ENCODE data around the gene TAB2. TPM values are rescaled to one million over a fixed set of nuclear protein-coding genes. Genes with fewer than 3 reads are reported as not detected.

TAB2 gene
- total RNA-seq, 1 experiment from 2014 or later = 43.6 TPM

DNA sequence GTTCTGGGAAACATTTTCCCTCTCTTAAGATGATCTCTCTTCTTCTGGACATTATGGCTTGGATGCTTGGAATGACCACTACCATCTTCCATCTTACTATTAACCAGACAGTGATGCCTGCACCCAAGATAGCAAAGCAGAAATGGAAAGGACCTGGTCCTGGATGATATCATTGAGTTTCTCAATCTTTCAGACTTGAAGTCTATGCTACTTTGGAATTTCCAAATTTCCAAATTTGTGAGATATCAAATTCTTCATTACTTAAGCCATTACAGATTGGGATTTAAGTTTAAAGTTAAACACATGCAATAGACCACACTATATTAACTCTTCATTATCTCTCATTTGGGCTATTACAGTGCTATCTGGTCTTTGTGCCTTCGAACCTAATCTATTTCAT lies 3.7 kb upstream of the TAB2 start:
- no peak overlapping the region for H3K4me3 Mint-ChIP-seq (ENCODE audit: unreplicated experiment)
- Histone ChIP-seq H3K36me3 (ENCODE audit: control insufficient read depth, insufficient read depth, low read length) (no peaks in the 10 kb centered on the region), H3K4me3 (ENCODE audit: low read depth, low read length) (no peak overlapping the region), H3K27me3 (replicated peaks; ENCODE audit: control insufficient read depth, insufficient read depth, low read length) (no peaks in the 10 kb centered on the region), H3K4me1 (peaks cover 5% of the 10 kb centered on the region; the same call in 1 of the 2 replicates), H3K9me3 (no peaks in the 10 kb centered on the region)
- DNase-seq = no peak
- CTCF ChIA-PET = no interaction called here
- H3K27me3 Mint-ChIP-seq (ENCODE audit: insufficient read depth, unreplicated experiment) = no peaks in the 10 kb centered on the region
- no peaks in the 10 kb centered on the region for H3K9me3 Mint-ChIP-seq (ENCODE audit: unreplicated experiment)
- no TSS peak for BruUV-seq (replicated peaks)
- H3K4me1 Mint-ChIP-seq (ENCODE audit: low read depth, unreplicated experiment) = no peaks in the 10 kb centered on the region
- POLR2A ChIA-PET = no interaction called here
- intact Hi-C loops (cut with micrococcal nuclease; ENCODE audit: unreplicated experiment) = no loop called here
- TF ChIP-seq, protein P1, sequence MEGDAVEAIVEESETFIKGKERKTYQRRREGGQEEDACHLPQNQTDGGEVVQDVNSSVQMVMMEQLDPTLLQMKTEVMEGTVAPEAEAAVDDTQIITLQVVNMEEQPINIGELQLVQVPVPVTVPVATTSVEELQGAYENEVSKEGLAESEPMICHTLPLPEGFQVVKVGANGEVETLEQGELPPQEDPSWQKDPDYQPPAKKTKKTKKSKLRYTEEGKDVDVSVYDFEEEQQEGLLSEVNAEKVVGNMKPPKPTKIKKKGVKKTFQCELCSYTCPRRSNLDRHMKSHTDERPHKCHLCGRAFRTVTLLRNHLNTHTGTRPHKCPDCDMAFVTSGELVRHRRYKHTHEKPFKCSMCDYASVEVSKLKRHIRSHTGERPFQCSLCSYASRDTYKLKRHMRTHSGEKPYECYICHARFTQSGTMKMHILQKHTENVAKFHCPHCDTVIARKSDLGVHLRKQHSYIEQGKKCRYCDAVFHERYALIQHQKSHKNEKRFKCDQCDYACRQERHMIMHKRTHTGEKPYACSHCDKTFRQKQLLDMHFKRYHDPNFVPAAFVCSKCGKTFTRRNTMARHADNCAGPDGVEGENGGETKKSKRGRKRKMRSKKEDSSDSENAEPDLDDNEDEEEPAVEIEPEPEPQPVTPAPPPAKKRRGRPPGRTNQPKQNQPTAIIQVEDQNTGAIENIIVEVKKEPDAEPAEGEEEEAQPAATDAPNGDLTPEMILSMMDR (IDR thresholded peaks at IDR 0.05; ENCODE audit: insufficient read depth in 1 of 2, low read depth in 1 of 2, low read length in 1 of 2, severe bottlenecking in 1 of 2, unreplicated experiment in 1 of 2) = no peak
- H3K27ac Mint-ChIP-seq (ENCODE audit: unreplicated experiment) = no peak overlapping the region
- no peaks in the 10 kb centered on the region for H3K36me3 Mint-ChIP-seq (ENCODE audit: insufficient read depth, unreplicated experiment)

DNA sequence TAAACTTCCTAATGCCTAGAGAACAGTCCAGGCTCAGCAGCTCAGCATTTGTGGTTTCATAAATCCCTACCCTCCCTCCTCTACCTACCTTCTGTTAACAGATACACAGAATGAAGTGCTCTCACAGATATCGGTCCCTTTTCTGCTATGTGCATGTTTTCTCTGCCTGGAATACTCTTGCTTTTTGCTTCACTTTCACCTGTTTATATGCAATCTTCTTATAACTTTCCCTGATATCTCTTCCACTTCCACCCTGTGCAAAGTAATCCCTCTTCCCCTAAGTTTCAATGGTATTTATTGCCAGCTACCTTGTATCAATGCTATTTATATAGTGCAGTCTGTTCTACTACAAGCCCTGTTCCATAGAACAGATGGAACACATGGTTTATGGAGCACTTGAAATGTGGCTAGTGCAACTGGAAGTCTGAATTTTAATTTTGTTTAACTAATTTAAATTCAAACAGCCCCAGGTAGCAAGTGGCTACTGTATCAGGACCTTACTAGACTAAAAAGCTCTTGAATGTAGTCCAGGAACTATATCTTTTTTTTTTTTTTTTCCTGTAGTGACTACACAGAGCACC lies 3.1 kb upstream of the TAB2 start:
- no peaks in the 10 kb centered on the region for H3K36me3 Mint-ChIP-seq (ENCODE audit: insufficient read depth, unreplicated experiment)
- Histone ChIP-seq H3K36me3 (ENCODE audit: control insufficient read depth, insufficient read depth, low read length) (no peaks in the 10 kb centered on the region), H3K4me1 (peaks cover 11% of the 10 kb centered on the region; the same call in 1 of the 2 replicates), H3K27me3 (replicated peaks; ENCODE audit: control insufficient read depth, insufficient read depth, low read length) (no peaks in the 10 kb centered on the region), H3K4me3 (ENCODE audit: low read depth, low read length) (no peak overlapping the region), H3K9me3 (no peaks in the 10 kb centered on the region)
- CTCF ChIA-PET = interaction anchor here (0.7 kb wide), 1 partner anchor 293 kb away, joined by 8 read pairs; no protein-coding TSS in a partner anchor
- H3K4me1 Mint-ChIP-seq (ENCODE audit: low read depth, unreplicated experiment) = no peaks in the 10 kb centered on the region
- no TSS peak for BruUV-seq (replicated peaks)
- no peaks in the 10 kb centered on the region for H3K9me3 Mint-ChIP-seq (ENCODE audit: unreplicated experiment)
- POLR2A ChIA-PET = no interaction called here
- intact Hi-C loops (cut with micrococcal nuclease; ENCODE audit: unreplicated experiment) = no loop called here
- no peak for DNase-seq
- no peak overlapping the region for H3K4me3 Mint-ChIP-seq (ENCODE audit: unreplicated experiment)
- no peak overlapping the region for H3K27ac Mint-ChIP-seq (ENCODE audit: unreplicated experiment)
- TF ChIP-seq, protein P1 (IDR thresholded peaks at IDR 0.05; ENCODE audit: insufficient read depth in 1 of 2, low read depth in 1 of 2, low read length in 1 of 2, severe bottlenecking in 1 of 2, unreplicated experiment in 1 of 2) = no peak
- H3K27me3 Mint-ChIP-seq (ENCODE audit: insufficient read depth, unreplicated experiment) = no peaks in the 10 kb centered on the region

DNA sequence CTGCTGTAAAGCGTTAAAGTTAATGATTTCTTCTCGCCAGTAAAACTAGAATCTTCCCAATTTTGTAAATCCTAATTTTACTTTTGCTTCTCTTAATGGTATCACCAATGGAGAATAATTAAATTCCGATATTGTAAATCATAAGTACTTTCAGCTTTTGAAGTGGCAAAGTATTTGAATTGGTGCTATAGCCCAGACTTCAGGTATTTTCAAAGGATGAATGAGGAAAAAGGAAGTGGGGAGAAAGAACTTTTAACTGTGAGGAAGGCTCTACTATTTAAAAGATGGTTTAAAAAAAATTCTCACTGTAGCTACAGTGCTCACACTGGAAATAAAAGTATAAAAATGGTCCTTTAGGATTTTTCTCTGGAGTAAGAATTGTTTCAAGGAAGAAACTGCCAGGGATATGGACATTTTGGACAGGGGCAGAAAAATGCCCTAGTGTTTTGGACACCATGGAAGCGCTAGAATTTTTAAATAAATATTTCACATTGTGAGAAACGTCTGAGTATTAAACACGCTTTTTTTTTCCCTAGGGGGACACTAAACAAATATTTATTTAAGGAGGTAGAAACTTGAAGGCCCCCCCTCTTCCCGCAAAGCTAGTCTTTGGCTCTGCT lies 1.3 kb upstream of the TAB2 start:
- Mint-ChIP-seq H3K27me3 (ENCODE audit: insufficient read depth, unreplicated experiment) (no peaks in the 10 kb centered on the region), H3K27ac (ENCODE audit: unreplicated experiment) (peak overlapping the region; percentile 60), H3K9me3 (ENCODE audit: unreplicated experiment) (no peaks in the 10 kb centered on the region), H3K4me1 (ENCODE audit: low read depth, unreplicated experiment) (peaks cover 8% of the 10 kb centered on the region), H3K36me3 (ENCODE audit: insufficient read depth, unreplicated experiment) (no peaks in the 10 kb centered on the region), H3K4me3 (ENCODE audit: unreplicated experiment) (peak overlapping the region; percentile 89)
- no peak for DNase-seq
- intact Hi-C loops (cut with micrococcal nuclease; ENCODE audit: unreplicated experiment) = loop anchor here (2.0 to 5.0 kb wide), 2 partner anchors 117 to 234 kb away; no protein-coding TSS in a partner anchor
- Histone ChIP-seq H3K27me3 (replicated peaks; ENCODE audit: control insufficient read depth, insufficient read depth, low read length) (no peaks in the 10 kb centered on the region), H3K4me3 (ENCODE audit: low read depth, low read length) (peak overlapping the region; percentile 97), H3K36me3 (ENCODE audit: control insufficient read depth, insufficient read depth, low read length) (no peaks in the 10 kb centered on the region), H3K4me1 (peaks cover 19% of the 10 kb centered on the region; the same call in 1 of the 2 replicates), H3K9me3 (no peaks in the 10 kb centered on the region)
- POLR2A ChIA-PET = no interaction called here
- TF ChIP-seq, protein P1 (IDR thresholded peaks at IDR 0.05; ENCODE audit: insufficient read depth in 1 of 2, low read depth in 1 of 2, low read length in 1 of 2, severe bottlenecking in 1 of 2, unreplicated experiment in 1 of 2) = no peak
- BruUV-seq (replicated peaks) = TSS peak; percentile 67
- CTCF ChIA-PET = interaction anchor here (0.6 kb wide), 1 partner anchor 272 kb away, joined by 3 read pairs; no protein-coding TSS in a partner anchor

All from Caco-2 (cell line).